HT1080 (cell line): ENCODE results near the gene FBXO3. TPM values are rescaled to one million over a fixed set of nuclear protein-coding genes. Genes with fewer than 3 reads are reported as not detected.

Source experiments
- total RNA-seq: library from RNA; depleted of rRNA; stranded (reverse); fragments of >200 nt; shearing (Covaris generic); gene quantifications from 2 replicates; pipeline ENCODE4 v1.2.3, GENCODE V29; 2014; rRNA removed

FBXO3 gene
- total RNA-seq, 1 experiment from 2014 or later: 18.6 TPM

Other genes starting within 250 kb of the FBXO3 start
- 0.11 and 1.2 TPM in 2 replicates for gene C11orf91, start 73.7 kb downstream of the FBXO3 start, total RNA-seq
- 551 and 728 TPM in 2 replicates for gene CD59, start 38.1 kb downstream of the FBXO3 start, total RNA-seq
- gene LMO2, start 117.6 kb upstream of the FBXO3 start, total RNA-seq: 0.11 and 1.5 TPM in 2 replicates